GM12891 (cell line): ENCODE data around the gene PNPLA6.

ENCODE experiments used
- POLR2A ChIP-seq: IDR thresholded peaks from 2 replicates; pipeline ENCODE4 v1.6.1; 2011; ENCODE audit warnings: low read depth, low read length, control low read depth
- POLR2AphosphoS5 ChIP-seq: IDR thresholded peaks from 2 replicates; pipeline ENCODE4 v1.6.1; 2011; ENCODE audit warnings: low read depth, low read length, control low read depth

- TF ChIP-seq POLR2A (no peak), POLR2AphosphoS5 (no peak)
Observed at GRCh38 chr19:7492558-7492957, 43.0 kb upstream of the PNPLA6 start.
